Activated naive CD4-positive, alpha-beta T cell treated with anti-CD3 and anti-CD28 coated beads, Interleukin-2, amount 50 U/mL, for 72 hours (primary cell): ENCODE results near the gene VSIR. TPM values are rescaled to one million over a fixed set of nuclear protein-coding genes. Genes with fewer than 3 reads are reported as not detected.

ENCODE experiments used
- ATAC-seq, 2 donors: fragments of 150-1000 bp; cut with Tn5 transposase; 2 replicates each; pipeline ENCODE4 v1.10.0; 2021; ENCODE audit warnings: mild to moderate bottlenecking in 2 of 2, moderate library complexity in 2 of 2
- DNase-seq, 2 donors: peaks; one replicate each; pipeline ENCODE4 v3.0.0; 2021 to 2022; ENCODE audit warnings: low spot score in 2 of 2
- H3K27ac Mint-ChIP-seq, 2 donors: one replicate each; pipeline ENCODE4 v1.8.0; 2022; ENCODE audit warnings: mild to moderate bottlenecking in 2 of 2, mixed read lengths in 2 of 2
- H3K36me3 Mint-ChIP-seq, 2 donors: one replicate each; pipeline ENCODE4 v1.8.0; 2022; ENCODE audit warnings: mixed read lengths in 2 of 2
- H3K9me3 Mint-ChIP-seq, 2 donors: one replicate each; pipeline ENCODE4 v1.8.0; 2022; ENCODE audit warnings: mixed read lengths in 2 of 2
- total RNA-seq, 2 donors: library from RNA; stranded (reverse); gene quantifications; one replicate each; pipeline ENCODE4 v1.2.3, GENCODE V29; 2022

VSIR gene
- total RNA-seq, 2 donors from 2014 or later = 54.5 to 126 TPM

DNA sequence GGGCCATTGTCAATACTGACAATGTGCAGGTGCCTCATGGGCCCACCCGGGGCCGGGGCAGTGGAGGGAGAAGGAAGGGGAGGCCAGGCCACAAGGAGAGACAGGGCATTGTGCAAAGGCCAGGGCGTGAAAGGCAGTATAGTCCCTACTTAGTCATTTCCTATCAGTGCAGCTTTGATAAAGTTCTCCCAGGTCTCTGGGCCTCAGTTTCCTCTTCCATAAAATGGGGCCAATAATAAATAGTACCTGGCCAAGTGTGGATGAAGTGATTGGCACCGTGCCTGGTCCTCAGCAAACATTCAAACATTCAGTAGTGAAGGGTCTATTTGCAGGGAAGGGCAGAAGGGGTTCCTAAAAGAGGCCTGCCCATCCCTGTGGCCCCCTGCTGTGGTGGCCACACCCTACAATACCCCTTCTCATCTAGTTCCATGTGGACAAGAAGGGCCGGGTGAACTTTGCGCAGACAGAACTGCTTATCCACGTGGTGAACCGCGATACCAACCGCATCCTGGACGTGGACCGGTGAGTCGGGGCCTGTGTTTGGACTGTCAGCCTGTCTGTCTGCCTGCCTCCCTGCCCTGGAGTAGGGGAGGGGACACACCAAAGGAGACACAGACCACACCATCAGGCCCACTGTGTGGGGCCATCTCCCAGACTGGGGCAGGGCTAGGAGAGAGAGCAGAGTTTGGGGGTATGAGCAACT lies 36.9 kb upstream of the VSIR start:
- ATAC-seq (no peak), DNase-seq (no peak)
- Mint-ChIP-seq H3K9me3 (no peaks in the 10 kb centered on the region), H3K36me3 (no peaks in the 10 kb centered on the region), H3K27ac (peak overlapping the region in 1 of 2 donors; percentile 41)

DNA sequence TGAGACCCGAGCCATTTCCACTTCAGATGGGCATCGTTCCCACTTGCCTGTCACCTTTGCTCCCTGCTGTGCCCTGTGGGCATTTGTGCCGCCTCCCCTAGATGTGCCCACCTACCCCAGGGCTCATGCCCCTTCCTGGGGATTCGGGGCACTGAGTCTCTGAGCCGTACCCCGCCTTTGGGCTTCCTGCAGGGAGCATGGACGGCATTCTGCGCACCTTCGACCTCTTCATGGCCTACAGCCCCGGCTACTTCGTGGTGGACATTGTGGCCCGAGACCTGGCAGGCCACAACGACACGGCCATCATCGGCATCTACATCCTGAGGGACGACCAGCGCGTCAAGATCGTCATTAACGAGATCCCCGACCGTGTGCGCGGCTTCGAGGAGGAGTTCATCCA lies 36.3 kb upstream of the VSIR start:
- ATAC-seq = no peak
- no peak for DNase-seq
- H3K9me3 Mint-ChIP-seq = no peaks in the 10 kb centered on the region
- no peaks in the 10 kb centered on the region for H3K36me3 Mint-ChIP-seq
- no peak overlapping the region for H3K27ac Mint-ChIP-seq

DNA sequence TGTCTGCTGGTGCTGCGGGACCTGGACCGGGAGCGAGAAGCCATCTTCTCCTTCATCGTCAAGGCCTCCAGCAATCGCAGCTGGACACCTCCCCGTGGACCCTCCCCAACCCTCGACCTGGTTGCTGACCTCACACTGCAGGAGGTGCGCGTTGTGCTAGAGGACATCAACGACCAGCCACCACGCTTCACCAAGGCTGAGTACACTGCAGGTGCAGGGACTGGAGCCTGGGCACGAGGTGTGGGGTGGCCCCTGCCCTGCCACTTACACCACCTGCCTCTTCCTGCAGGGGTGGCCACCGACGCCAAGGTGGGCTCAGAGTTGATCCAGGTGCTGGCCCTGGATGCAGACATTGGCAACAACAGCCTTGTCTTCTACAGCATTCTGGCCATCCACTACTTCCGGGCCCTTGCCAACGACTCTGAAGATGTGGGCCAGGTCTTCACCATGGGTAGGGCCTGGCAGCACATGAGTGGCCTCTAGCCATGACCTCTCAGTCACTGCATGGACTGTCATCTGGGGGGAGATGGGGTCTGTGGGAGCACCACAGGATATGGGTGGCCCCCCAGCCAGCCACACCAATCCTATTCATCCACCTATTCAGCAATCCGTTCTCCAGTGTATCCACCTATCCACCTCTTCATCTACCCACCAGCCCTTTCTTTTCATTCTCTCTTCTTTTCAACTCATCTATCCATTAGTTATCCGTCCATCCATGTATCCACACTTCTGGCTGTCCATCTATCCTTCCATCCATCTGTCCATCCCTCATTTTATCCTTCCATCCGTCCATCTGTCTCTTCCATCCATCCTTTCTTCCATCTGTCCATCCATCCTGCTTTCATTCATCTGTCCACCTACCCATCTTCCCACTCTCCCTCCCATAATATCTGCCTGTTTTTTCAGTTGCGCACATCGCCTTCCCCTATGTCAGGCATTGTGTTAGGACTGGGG lies 34.5 kb upstream of the VSIR start:
- Mint-ChIP-seq H3K36me3 (no peaks in the 10 kb centered on the region), H3K27ac (peak overlapping the region; percentile 1 to 63), H3K9me3 (no peaks in the 10 kb centered on the region)
- DNase-seq (no peak), ATAC-seq (no peak)

DNA sequence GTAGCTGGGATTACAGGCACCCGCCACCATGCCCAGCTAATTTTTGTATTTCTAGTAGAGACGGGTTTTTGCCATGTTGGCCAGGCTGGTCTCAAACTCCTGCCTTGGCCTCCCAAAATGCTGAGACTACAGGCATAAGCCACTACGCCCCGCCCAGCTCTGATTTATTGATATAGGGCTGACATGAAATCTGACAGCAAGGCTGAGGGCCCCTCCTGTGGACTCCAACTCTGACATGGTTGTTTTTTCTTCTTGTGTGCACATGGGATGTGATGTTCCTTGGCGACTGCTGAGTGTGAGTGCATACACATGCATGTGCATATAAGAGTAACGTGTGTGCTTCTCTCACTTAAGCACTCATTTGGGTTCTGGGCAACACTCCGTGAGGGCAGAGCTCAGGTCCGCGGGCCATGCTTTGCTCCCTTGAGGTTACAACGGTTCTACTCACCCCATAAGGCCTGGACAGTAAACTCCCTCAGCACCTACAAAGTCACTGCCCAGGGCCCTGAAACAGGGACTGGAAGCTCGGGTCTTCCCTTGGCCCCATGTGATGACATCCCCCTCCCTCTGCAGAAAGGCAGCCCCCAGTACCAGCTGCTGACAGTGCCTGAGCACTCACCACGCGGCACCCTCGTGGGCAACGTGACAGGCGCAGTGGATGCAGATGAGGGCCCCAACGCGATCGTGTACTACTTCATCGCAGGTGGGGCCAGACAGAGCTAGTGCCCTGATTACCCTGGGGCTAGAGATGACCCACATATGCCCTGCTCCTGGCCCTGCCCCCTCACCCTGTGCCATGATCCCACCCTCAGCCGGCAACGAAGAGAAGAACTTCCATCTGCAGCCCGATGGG lies 33.6 kb upstream of the VSIR start:
- ATAC-seq = no peak
- no peak for DNase-seq
- no peaks in the 10 kb centered on the region for H3K9me3 Mint-ChIP-seq
- no peaks in the 10 kb centered on the region for H3K36me3 Mint-ChIP-seq
- no peak overlapping the region for H3K27ac Mint-ChIP-seq

DNA sequence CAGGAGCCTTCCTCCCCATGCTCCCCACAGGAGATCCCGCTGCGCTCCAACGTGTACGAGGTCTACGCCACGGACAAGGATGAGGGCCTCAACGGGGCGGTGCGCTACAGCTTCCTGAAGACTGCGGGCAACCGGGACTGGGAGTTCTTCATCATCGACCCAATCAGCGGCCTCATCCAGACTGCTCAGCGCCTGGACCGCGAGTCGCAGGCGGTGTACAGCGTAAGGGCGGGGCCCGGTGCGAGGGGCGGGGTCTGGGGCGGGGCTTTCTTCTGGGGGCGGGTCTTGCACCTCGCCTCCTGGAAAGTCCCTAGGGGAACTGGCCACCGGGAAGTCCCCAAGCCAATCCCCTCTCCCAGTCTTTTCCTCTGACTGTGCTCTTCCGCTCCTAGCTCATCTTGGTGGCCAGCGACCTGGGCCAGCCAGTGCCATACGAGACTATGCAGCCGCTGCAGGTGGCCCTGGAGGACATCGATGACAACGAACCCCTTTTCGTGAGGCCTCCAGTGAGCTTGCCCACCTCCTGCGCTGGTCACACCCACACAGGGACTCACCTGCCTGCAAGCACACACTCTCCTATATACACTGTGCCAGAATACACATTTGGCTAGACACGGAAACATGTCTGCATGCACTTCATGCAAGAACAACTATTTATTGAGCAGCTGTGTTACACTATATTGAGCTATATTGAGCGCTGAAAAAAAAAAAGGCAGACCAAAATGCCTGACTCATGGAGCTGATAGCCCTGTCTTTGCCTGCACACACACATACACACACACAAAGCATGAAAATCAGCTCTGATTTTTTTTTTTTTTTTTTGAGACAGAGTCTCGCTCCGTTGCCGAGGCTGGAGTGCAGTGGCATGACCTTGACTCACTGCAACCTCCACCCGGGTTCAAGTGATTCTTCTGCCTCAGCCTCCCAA lies 32.7 kb upstream of the VSIR start:
- Mint-ChIP-seq H3K27ac (no peak overlapping the region), H3K36me3 (no peaks in the 10 kb centered on the region), H3K9me3 (no peaks in the 10 kb centered on the region)
- ATAC-seq = peak in 1 of 2 donors; percentile 27
- no peak for DNase-seq

DNA sequence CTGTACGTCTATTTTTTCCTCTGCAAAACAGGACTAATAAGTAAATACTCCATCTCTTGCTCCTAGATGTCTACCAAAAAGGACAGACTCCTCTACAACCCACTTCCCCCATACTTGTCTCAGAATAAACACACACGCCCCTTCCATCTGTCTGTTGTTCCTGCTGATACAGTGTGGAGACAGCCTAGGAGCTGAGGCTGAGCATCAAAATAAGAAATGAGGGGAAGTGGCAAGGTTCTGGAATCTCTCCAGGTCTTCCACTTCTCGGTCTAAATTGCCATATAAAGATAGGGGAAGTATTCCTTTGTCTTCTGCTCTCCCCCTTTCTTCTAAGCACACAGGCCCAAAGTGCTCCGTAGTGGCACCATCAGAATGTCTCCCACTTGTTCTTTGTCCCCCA lies 30.8 kb upstream of the VSIR start:
- Mint-ChIP-seq H3K36me3 (no peaks in the 10 kb centered on the region), H3K27ac (no peak overlapping the region), H3K9me3 (no peaks in the 10 kb centered on the region)
- DNase-seq (no peak), ATAC-seq (no peak)

DNA sequence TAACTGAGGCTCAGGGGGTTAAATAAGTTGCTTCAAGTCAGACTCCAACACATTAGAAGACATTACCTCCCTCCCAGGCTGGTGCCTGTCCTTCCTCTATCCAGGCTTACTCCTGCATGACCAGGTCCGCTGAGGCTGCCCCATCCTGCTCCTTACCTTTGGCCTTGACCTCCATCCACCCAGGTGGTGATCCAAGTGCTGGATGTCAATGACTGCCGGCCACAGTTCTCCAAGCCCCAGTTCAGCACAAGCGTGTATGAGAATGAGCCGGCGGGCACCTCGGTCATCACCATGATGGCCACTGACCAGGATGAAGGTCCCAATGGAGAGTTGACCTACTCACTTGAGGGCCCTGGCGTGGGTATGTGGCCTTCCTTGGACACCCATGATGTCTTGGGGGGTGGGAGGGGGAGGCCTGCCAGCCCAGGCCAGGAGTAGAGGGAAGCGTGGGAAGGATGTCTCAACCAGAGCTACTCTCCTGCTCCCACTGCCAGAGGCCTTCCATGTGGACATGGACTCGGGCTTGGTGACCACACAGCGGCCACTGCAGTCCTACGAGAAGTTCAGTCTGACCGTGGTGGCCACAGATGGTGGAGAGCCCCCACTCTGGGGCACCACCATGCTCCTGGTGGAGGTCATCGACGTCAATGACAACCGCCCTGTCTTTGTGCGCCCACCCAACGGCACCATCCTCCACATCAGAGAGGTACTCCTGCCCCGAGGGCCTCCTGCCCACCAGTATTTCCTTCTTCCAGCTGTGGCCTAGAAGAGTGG lies 29.6 kb upstream of the VSIR start:
- Mint-ChIP-seq H3K27ac (no peak overlapping the region), H3K36me3 (no peaks in the 10 kb centered on the region), H3K9me3 (no peaks in the 10 kb centered on the region)
- no peak for DNase-seq
- no peak for ATAC-seq

DNA sequence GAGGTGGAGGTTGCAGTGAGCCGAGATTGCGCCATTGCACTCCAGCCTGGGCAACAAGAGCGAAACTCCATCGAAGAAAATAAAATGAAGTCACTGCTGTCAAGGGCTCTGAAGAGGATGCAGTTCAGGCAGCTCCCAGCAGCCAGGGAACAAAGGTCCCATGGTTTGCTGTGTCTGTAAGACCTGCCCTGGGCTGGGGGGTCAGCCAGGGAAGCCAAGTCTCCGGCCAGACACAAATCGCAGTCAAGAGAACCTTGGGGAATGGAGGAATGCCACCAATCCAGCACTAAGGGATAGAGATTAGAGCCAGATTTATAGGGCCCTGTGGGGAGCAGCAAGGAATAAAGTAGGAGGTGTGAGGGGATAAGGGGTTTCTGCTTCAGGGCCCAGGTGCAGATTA lies 28.9 kb upstream of the VSIR start:
- Mint-ChIP-seq H3K27ac (peak overlapping the region in 1 of 2 donors; percentile 79), H3K9me3 (no peaks in the 10 kb centered on the region), H3K36me3 (no peaks in the 10 kb centered on the region)
- DNase-seq (no peak), ATAC-seq (no peak)

DNA sequence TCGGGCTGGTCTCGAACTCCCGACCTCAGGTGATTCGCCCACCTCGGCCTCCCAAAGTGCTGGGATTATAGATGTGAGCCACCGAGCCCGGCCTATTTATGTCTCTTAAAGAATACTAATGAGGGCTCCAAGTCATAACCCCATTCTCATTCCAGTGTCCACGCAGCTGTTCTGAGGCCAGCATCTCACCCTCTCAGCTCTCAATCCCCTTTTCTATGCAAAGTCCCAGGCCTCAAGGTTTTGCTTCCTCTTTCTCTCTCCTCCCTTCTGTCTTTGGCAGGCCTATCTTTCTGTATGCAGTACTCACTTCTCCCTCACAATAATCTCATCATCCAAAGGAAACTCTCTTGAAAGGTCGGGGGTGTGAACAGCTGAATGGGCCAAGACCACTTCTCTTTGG lies 28.0 kb upstream of the VSIR start:
- Mint-ChIP-seq H3K36me3 (no peaks in the 10 kb centered on the region), H3K27ac (no peak overlapping the region), H3K9me3 (no peaks in the 10 kb centered on the region)
- no peak for ATAC-seq
- DNase-seq = no peak

DNA sequence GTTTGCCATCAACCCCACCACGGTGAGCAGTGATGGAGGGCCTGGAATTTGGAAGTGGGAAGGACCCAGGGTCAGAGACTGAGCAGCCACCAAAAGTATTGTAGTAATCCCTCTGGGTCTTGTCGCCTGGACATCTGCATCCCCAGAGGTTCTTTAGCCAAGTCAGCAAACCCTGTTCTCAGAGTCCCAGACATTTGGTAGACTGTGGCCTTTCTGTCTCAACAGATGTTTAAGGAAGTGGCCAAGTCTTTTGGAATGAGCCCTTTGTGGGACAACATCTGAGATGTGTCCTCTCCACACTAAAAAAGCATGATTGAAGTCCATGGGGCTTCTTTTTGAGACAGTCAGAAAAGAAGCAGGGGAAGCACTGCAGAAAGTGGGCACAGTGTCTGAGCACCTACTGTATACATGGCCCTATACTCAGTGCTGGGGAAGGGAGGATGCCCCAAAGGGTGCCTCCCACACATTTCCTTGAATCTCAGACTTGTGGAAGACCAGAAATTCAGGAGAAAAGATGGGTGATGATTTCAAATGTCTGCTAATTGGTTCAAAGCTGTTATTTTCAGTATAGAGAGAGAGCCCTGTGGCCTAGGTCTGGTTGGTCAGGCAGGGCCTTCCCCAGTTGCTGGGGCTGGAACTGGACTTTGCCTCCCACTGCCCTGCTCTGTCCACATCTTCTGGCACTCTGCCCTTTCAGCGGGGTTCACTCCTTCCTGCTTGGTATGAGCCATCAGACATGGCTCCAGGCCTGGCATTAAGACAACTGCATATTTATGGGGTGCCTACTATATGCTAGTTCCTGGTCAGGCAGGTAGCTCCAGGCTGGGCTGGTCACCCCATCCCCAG lies 26.5 kb upstream of the VSIR start:
- Mint-ChIP-seq H3K36me3 (no peaks in the 10 kb centered on the region), H3K27ac (peak overlapping the region in 1 of 2 donors; percentile 65), H3K9me3 (no peaks in the 10 kb centered on the region)
- DNase-seq (no peak), ATAC-seq (no peak)

DNA sequence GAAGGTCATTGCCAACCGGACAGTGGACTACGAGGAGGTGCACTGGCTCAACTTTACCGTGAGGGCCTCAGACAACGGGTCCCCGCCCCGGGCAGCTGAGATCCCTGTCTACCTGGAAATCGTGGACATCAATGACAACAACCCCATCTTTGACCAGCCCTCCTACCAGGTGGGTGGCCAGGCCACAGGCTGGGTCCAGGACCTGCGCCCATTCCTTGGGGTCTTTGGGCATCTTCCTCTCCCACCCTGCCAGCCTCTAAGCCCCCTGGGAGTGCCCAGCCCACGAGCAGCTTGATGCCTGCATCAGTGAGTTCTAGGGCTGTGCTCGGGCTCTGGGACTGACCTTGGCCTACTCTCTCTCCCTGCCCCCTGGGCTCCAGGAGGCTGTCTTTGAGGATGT lies 25.8 kb upstream of the VSIR start:
- H3K9me3 Mint-ChIP-seq = no peaks in the 10 kb centered on the region
- ATAC-seq = no peak
- H3K36me3 Mint-ChIP-seq = no peaks in the 10 kb centered on the region
- no peak for DNase-seq
- H3K27ac Mint-ChIP-seq = peak overlapping the region in 1 of 2 donors; percentile 65

DNA sequence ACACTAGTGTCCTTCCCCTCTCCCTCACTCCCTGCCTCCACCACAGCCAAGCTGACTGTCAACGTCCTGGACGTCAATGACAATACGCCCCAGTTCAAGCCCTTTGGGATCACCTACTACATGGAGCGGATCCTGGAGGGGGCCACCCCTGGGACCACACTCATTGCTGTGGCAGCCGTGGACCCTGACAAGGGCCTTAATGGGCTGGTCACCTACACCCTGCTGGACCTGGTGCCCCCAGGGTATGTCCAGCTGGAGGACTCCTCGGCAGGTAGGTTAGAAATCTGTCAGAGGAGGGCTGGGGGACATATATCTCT lies 24.9 kb upstream of the VSIR start:
- no peaks in the 10 kb centered on the region for H3K36me3 Mint-ChIP-seq
- H3K27ac Mint-ChIP-seq = no peak overlapping the region
- H3K9me3 Mint-ChIP-seq = no peaks in the 10 kb centered on the region
- DNase-seq = no peak
- no peak for ATAC-seq

DNA sequence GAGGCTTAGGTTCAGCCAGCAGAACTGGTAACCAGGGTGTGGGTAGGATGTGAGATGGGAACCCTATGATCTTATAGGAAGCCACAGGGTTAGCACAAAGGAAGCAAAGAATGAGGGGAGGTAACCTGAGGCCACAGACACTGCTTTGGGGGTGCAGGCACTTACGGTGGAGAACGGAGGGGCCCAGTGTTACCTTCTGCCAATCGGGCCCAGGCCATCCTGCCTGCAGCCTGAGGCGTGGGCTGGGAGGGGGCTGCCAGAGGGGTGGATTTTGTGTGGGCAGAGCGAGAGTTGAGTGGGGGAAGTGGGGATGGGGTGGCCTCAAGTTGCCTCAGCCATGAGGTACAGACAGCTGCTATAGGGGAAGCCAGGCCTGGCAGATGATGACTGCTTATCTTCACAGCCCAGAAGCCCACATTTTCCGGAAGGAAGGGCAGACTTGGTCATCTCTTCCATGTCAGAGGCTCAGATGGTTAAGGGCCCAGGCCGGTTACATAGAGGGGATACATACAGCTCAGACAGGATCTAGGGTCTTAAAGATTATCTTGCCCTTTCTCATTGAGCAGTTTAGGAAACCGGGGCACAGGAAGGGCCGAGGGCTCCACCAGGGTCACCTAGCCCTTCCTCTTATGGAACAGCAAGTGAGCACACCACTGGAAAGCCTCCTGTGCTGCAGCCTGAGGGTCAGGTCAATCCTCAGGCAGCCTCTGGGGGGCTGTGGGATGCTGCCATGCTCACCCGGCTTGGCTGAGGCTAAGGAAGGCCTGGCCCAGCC lies 24.4 kb upstream of the VSIR start:
- DNase-seq (no peak), ATAC-seq (peak in 1 of 2 donors; percentile 77)

DNA sequence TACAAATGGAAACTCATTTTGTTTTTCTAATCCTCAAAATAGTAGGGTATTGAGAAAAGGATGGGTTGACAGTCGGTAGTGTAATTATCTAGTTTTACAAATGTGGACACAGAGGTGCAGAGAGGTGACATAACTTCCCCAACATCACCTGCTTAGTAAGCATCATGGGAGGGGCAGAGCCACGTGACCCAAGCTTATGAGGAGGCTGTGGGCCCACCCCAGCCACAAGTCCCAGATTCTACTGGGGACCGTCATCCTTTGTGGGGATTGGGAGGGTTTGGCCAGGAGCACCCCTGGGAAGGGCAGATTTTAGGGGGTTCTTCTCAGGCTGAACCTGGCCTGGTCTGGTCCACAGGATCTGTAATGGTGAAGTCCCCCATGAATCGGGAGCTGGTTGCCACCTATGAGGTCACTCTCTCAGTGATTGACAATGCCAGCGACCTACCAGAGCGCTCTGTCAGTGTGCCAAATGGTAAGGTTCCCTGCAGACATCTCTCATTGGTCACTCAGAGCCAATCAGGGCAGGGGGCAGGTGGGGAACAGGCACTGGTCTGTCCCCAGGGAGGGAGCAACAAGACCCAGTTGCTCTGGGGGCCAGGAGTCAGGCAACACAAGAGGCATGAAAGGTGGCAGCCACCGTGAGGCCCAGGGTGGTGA lies 23.6 kb upstream of the VSIR start:
- peak in 1 of 2 donors; percentile 10 for ATAC-seq
- peak overlapping the region in 1 of 2 donors; percentile 47 for H3K27ac Mint-ChIP-seq
- H3K9me3 Mint-ChIP-seq = no peaks in the 10 kb centered on the region
- H3K36me3 Mint-ChIP-seq = no peaks in the 10 kb centered on the region
- no peak for DNase-seq

More for the DNA sequence above, 24.4 kb upstream of the VSIR start:
- Mint-ChIP-seq H3K9me3 (no peaks in the 10 kb centered on the region), H3K36me3 (no peaks in the 10 kb centered on the region), H3K27ac (peak overlapping the region in 1 of 2 donors; percentile 47)
